Retinal pigment epithelial cell (primary cell): ENCODE measurements around the gene LAMP1.
A peak's percentile ranks its signal among the peaks of the same experiment; 100 is the strongest.

Experiments
- DNase-seq: peaks from one replicate; pipeline ENCODE4 v3.0.0-alpha.2; 2010; ENCODE audit warnings: low read depth
- H3K4me3 ChIP-seq: 2 replicates; pipeline ENCODE4 v1.5.1; 2011; ENCODE audit warnings: mild to moderate bottlenecking, low read length, control low read depth, moderate library complexity
- CTCF ChIP-seq: conservative IDR thresholded peaks from 2 replicates; pipeline ENCODE4 v1.5.1; 2011; ENCODE audit warnings: low read depth, low read length, control low read depth, inconsistent platforms

LAMP1 gene

GRCh38 chr13:113361406-113361805 is 64.4 kb downstream of the LAMP1 start:
- TF ChIP-seq CTCF: no peak
- no peak overlapping the region for H3K4me3 ChIP-seq
- DNase-seq: no peak

- DNase-seq: no peak
- TF ChIP-seq CTCF: no peak
- H3K4me3 ChIP-seq: peak overlapping the region; percentile 39
Observed at GRCh38 chr13:113364311-113364889, 67.4 kb downstream of the LAMP1 start.

DNA sequence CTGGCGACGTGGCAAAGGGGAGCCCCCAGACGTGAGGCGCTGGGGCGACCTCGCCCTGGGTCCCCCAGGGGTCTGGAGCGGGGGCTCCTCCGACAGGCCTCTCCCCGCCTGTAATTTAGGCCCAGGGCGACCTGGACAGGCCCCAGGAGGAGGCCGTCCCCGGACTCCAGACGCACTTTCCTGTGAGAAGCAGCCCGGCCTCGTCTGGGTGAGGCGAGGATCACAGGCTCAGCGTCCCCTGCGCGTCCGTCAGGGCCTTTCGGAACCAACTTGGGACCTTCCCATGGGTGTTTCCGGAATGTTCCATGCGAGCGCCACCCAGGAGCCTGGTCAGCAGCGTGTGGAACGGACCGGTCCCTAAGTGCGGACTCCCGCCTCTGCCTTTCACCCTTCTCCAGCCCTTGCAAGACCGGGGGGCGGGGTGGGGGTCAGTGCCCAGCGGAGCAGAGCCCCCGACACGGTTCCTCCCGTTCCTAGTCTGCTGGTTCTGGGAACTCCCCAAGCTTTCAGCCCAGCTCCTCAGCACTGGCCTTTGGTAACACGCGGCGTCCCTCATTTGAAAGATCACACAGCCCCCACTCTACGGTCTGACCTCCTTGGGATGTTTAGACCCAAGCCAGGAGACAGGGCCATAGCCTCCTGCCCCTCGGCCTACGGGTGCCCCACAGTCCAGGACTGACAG is 68.0 kb downstream of the LAMP1 start:
- H3K4me3 ChIP-seq: peak overlapping the region; percentile 39
- no peak for TF ChIP-seq CTCF
- DNase-seq: no peak

GRCh38 chr13:113365583-113365970 is 68.5 kb downstream of the LAMP1 start:
- H3K4me3 ChIP-seq: no peak overlapping the region
- DNase-seq: no peak

DNA sequence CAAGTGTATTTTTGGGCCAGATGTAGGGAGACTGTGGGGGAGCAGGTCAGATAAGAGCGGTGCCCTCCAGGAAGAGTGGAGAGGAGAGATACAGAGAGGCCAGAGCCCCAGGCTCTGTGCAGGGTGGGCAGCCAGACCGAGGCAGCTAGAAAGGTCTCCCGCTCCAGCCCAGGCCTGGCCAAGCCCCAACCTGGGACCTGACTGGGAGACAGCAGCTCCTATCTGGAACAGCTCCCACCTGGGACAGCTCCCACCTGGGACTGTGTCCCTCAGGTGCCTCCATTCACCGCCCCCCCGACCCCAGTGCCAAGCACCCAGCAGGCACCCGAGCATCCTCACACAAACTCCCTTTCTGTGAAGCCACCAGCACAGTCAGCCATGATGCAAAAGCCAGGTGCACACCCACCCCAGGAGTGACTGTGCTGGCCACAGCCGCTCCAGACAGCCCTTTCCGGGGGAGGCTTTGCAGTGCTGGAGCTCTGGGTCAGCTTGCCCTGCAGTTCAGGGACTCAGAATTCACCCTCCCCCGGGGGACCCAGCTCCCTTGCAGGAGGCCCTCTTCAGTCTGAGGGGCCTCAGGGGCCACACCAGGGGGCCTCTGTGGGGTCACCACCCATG is 69.0 kb downstream of the LAMP1 start:
- DNase-seq: no peak
- no peak for TF ChIP-seq CTCF
- no peak overlapping the region for H3K4me3 ChIP-seq

More at GRCh38 chr13:113365583-113365970, 68.5 kb downstream of the LAMP1 start:
- no peak for TF ChIP-seq CTCF

GRCh38 chr13:113367020-113367560 is 70.1 kb downstream of the LAMP1 start:
- DNase-seq: no peak
- TF ChIP-seq CTCF: no peak
- no peak overlapping the region for H3K4me3 ChIP-seq
